Osteoblast (primary cell): ENCODE measurements around the gene CCNY. TPM values are rescaled to one million over a fixed set of nuclear protein-coding genes. Genes with fewer than 3 reads are reported as not detected.

Experiments
- DNase-seq: peaks from one replicate; pipeline ENCODE4 v3.0.0; 2011; ENCODE audit warnings: low spot score, mixed read lengths; ENCODE audit not compliant: insufficient read length; ENCODE audit errors: missing footprints
- H2AFZ ChIP-seq: 2 replicates; pipeline ENCODE4 v1.6.0; 2011; ENCODE audit warnings: mild to moderate bottlenecking, low read length
- H3K27ac ChIP-seq: 2 replicates; pipeline ENCODE4 v1.5.1; 2011; ENCODE audit warnings: mild to moderate bottlenecking, low read depth, low read length, moderate library complexity
- H3K27me3 ChIP-seq: 2 replicates; pipeline ENCODE4 v1.6.0; 2012; ENCODE audit warnings: mild to moderate bottlenecking, control low read depth, inconsistent platforms, low read length, moderate library complexity; ENCODE audit not compliant: insufficient read depth
- H3K36me3 ChIP-seq: 2 replicates; pipeline ENCODE4 v1.5.1; 2011; ENCODE audit warnings: mild to moderate bottlenecking, low read length, control low read depth, moderate library complexity; ENCODE audit not compliant: insufficient read depth
- H3K4me1 ChIP-seq: 2 replicates; pipeline ENCODE4 v1.5.1; 2011; ENCODE audit warnings: mild to moderate bottlenecking, low read length, control low read depth, moderate library complexity; ENCODE audit not compliant: insufficient read depth
- H3K4me2 ChIP-seq: 2 replicates; pipeline ENCODE4 v1.6.0; 2011; ENCODE audit warnings: mild to moderate bottlenecking, low read length; ENCODE audit not compliant: insufficient read depth
- H3K4me3 ChIP-seq: fragments of 200-600 bp; sonication (generic); 3 replicates; pipeline ENCODE4 v1.5.1; 2012; ENCODE audit warnings: mild to moderate bottlenecking, low read length, inconsistent platforms; ENCODE audit not compliant: insufficient read depth
- H3K79me2 ChIP-seq: 2 replicates; pipeline ENCODE4 v1.6.0; 2012; ENCODE audit warnings: mild to moderate bottlenecking, low read length, control low read depth, inconsistent platforms; ENCODE audit not compliant: insufficient read depth
- H3K9me3 ChIP-seq: 2 replicates; pipeline ENCODE4 v1.5.1; 2011; ENCODE audit warnings: low read depth, low read length, control low read depth
- H4K20me1 ChIP-seq: 2 replicates; pipeline ENCODE4 v1.6.0; 2012; ENCODE audit warnings: mild to moderate bottlenecking, low read length, control low read depth; ENCODE audit not compliant: insufficient read depth
- total RNA-seq: library from RNA; depleted of rRNA; stranded (reverse); fragments of >200 nt; gene quantifications from 2 replicates; pipeline ENCODE4 v1.2.3, GENCODE V29; 2012
- TF ChIP-seq, protein P1 (sequence below): IDR thresholded peaks from 2 replicates; pipeline ENCODE4 v1.5.1; 2011; ENCODE audit warnings: mild to moderate bottlenecking, low read depth, low read length, moderate library complexity; ENCODE audit errors: extremely low read depth

Gene CCNY
- total RNA-seq, 1 donor = 53.2 TPM

GRCh38 chr10:35570397-35570796, 234.1 kb downstream of the CCNY start:
- no peak overlapping the region for H2AFZ ChIP-seq
- peak overlapping the region; percentile 38 for H3K27ac ChIP-seq
- no peaks in the 10 kb centered on the region for H3K79me2 ChIP-seq
- no peaks in the 10 kb centered on the region for H4K20me1 ChIP-seq
- H3K4me3 ChIP-seq = no peak overlapping the region
- H3K36me3 ChIP-seq = peaks cover 20% of the 10 kb centered on the region
- H3K4me1 ChIP-seq = peaks cover 18% of the 10 kb centered on the region
- no peaks in the 10 kb centered on the region for H3K27me3 ChIP-seq
- peak; percentile 37 for DNase-seq
- no peak overlapping the region for H3K4me2 ChIP-seq
- no peaks in the 10 kb centered on the region for H3K9me3 ChIP-seq
- TF ChIP-seq, protein P1, sequence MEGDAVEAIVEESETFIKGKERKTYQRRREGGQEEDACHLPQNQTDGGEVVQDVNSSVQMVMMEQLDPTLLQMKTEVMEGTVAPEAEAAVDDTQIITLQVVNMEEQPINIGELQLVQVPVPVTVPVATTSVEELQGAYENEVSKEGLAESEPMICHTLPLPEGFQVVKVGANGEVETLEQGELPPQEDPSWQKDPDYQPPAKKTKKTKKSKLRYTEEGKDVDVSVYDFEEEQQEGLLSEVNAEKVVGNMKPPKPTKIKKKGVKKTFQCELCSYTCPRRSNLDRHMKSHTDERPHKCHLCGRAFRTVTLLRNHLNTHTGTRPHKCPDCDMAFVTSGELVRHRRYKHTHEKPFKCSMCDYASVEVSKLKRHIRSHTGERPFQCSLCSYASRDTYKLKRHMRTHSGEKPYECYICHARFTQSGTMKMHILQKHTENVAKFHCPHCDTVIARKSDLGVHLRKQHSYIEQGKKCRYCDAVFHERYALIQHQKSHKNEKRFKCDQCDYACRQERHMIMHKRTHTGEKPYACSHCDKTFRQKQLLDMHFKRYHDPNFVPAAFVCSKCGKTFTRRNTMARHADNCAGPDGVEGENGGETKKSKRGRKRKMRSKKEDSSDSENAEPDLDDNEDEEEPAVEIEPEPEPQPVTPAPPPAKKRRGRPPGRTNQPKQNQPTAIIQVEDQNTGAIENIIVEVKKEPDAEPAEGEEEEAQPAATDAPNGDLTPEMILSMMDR = no peak

DNA sequence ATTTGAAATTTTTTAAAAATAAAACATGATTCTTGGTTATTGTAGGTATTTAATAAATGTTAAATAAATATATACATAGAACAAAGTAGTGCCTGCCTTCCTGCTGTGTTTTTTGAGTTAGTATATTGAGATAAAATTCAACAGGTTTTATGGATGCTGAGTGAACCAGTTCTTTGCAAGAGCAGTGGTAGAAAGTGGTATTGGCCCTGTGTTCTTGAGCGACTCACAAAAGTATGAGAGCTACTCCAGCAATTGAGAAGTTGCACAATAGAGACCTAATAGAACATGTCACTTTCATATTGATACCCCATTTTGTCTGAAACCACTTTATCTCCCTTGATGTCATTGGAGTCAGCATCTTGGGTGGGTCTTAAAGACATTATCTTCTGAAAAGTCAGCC, 236.3 kb downstream of the CCNY start:
- H2AFZ ChIP-seq = no peak overlapping the region
- TF ChIP-seq, protein P1 = no peak
- no peak overlapping the region for H3K27ac ChIP-seq
- H4K20me1 ChIP-seq = no peaks in the 10 kb centered on the region
- H3K27me3 ChIP-seq = no peaks in the 10 kb centered on the region
- no peak overlapping the region for H3K4me3 ChIP-seq
- peak; percentile 76 for DNase-seq
- peaks cover 24% of the 10 kb centered on the region for H3K4me1 ChIP-seq
- peaks cover 19% of the 10 kb centered on the region for H3K36me3 ChIP-seq
- no peaks in the 10 kb centered on the region for H3K79me2 ChIP-seq
- no peak overlapping the region for H3K4me2 ChIP-seq
- no peaks in the 10 kb centered on the region for H3K9me3 ChIP-seq

DNA sequence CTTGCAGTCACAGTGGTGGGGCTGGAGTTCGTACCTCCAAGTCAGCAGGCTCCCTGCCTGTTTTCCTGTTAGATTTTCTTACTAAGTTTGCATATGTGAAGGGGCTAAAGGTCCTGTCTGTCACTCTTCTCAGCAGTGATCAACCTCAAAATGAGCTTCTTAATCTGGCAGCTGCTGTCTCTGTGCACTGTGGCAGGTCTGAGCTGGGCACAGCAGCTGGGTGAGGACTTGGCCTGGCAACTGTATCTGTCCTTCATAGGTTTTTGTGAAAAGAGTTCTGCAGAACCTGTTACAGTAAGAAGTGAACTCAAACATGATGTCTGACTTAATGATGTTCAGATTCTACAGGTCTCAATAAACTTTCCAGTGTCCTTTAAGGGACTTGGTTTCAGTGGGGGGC, 237.5 kb downstream of the CCNY start:
- H3K27me3 ChIP-seq = no peaks in the 10 kb centered on the region
- TF ChIP-seq, protein P1 = no peak
- no peak for DNase-seq
- H3K4me1 ChIP-seq = peaks cover 26% of the 10 kb centered on the region
- peak overlapping the region; percentile 92 for H3K27ac ChIP-seq
- H2AFZ ChIP-seq = no peak overlapping the region
- no peaks in the 10 kb centered on the region for H3K79me2 ChIP-seq
- no peaks in the 10 kb centered on the region for H3K9me3 ChIP-seq
- H3K4me2 ChIP-seq = no peak overlapping the region
- no peaks in the 10 kb centered on the region for H4K20me1 ChIP-seq
- peaks cover 14% of the 10 kb centered on the region for H3K36me3 ChIP-seq
- no peak overlapping the region for H3K4me3 ChIP-seq

GRCh38 chr10:35574924-35575352, 238.6 kb downstream of the CCNY start:
- Histone ChIP-seq H3K27me3 (no peaks in the 10 kb centered on the region), H2AFZ (no peak overlapping the region), H3K27ac (peak overlapping the region; percentile 92), H3K4me1 (peaks cover 26% of the 10 kb centered on the region), H3K36me3 (peaks cover 6% of the 10 kb centered on the region), H4K20me1 (no peaks in the 10 kb centered on the region), H3K4me3 (no peak overlapping the region), H3K4me2 (peak overlapping the region; percentile 40), H3K79me2 (no peaks in the 10 kb centered on the region), H3K9me3 (no peaks in the 10 kb centered on the region)
- DNase-seq = peak; percentile 92
- TF ChIP-seq, protein P1 = peak; percentile 56
